Heart left ventricle (tissue), 13 donors: Measurements from ENCODE around the gene ACSL6.

Experiments used
- CTCF ChIP-seq, 12 donors: fragments of 200-600 bp; sonication (generic) in 4 of 12; IDR thresholded peaks; one replicate each; pipeline versions ENCODE4 v1.5.0 to v1.8.0; 2018 to 2022; ENCODE audit warnings: antibody characterized with exemption in 12 of 12, mild to moderate bottlenecking in 5 of 12
- POLR2A ChIP-seq, 2 donors: fragments of 450-650 bp; IDR thresholded peaks; one replicate each; pipeline ENCODE4 v1.6.1; 2017; ENCODE audit warnings: antibody characterized with exemption in 2 of 2, mild to moderate bottlenecking in 2 of 2, moderate library complexity in 2 of 2
- donor health status: ischemic (EF 13 %, LVEDD 7.1; RV severe dilation, severe dysfunction).
- donor health status: DM: no; HTN: yes; CAD: no.
- donor health status: DM: no; HTN: no; CAD: no.
- donor health status: ischemic (EF 25% LVEDD 6.9; RV normal size, moderate dysfunction).
- donor health status: ischemic (EF 25% LVEDD 5.7; RV mildly dilated, moderate dysfunction).
- donor health status: ischemic (EF 35%, LVEDD 5.7; RV mildly dilated, moderate dysfunction).
- donor health status: nonischemic (EF 11% LVEDD 7.7; RV severe dilation, severe dysfunction).
- donor health status: DM: yes; HTN: yes; CAD: no.
- donor health status: PGD.
- donor health status: ischemic (EF 29% LVEDD 5.4; RV normal size, mild dysfunction).
- donor health status: nonischemic (EF 23%, LVEDD 6.1; RV moderate dilation, normal function).

GRCh38 chr5:132050661-132051552 is 39.4 kb upstream of the ACSL6 start:
- TF ChIP-seq POLR2A (IDR thresholded peaks at IDR 0.05), result no peak
- no peak for TF ChIP-seq CTCF (IDR thresholded peaks at IDR 0.05)
